Trophoblast cell (in vitro differentiated cells and primary cell): ENCODE measurements around the gene IFNK.

ENCODE experiments used
- DNase-seq, 2 donors: peaks; one replicate each; pipeline ENCODE4 v3.0.0-alpha.2; 2016
- H2AFZ ChIP-seq: 2 replicates; pipeline ENCODE4 v1.6.1; 2013; ENCODE audit warnings: low read length, moderate library complexity, mild to moderate bottlenecking; ENCODE audit not compliant: insufficient read depth, poor library complexity
- H2AK5ac ChIP-seq: 2 replicates; pipeline ENCODE4 v1.6.1; 2013; ENCODE audit warnings: mild to moderate bottlenecking, low read length
- H2BK120ac ChIP-seq: 2 replicates; pipeline ENCODE4 v1.6.1; 2013; ENCODE audit warnings: low read length, mild to moderate bottlenecking, moderate library complexity; ENCODE audit not compliant: insufficient read depth, poor library complexity
- H2BK12ac ChIP-seq: 2 replicates; pipeline ENCODE4 v1.6.1; 2013; ENCODE audit warnings: mild to moderate bottlenecking, low read length, moderate library complexity
- H2BK5ac ChIP-seq: 2 replicates; pipeline ENCODE4 v1.6.1; 2013; ENCODE audit warnings: low read length, low read depth, moderate library complexity, mild to moderate bottlenecking; ENCODE audit not compliant: poor library complexity
- H3K14ac ChIP-seq: 2 replicates; pipeline ENCODE4 v1.6.1; 2013; ENCODE audit warnings: mild to moderate bottlenecking, low read length
- H3K18ac ChIP-seq: 2 replicates; pipeline ENCODE4 v1.6.1; 2013; ENCODE audit warnings: mild to moderate bottlenecking, low read length
- H3K23ac ChIP-seq: 2 replicates; pipeline ENCODE4 v1.6.1; 2013; ENCODE audit warnings: low read length
- H3K27ac ChIP-seq: 2 replicates; pipeline ENCODE4 v1.5.1; 2013; ENCODE audit warnings: low read depth, mild to moderate bottlenecking, inconsistent platforms, low read length, moderate library complexity
- H3K27me3 ChIP-seq: 2 replicates; pipeline ENCODE4 v1.6.1; 2013; ENCODE audit warnings: inconsistent platforms, mild to moderate bottlenecking, low read length, moderate library complexity; ENCODE audit not compliant: insufficient read depth
- H3K36me3 ChIP-seq, 2 experiments: 1 replicate in 1 of 2; 2 replicates in 1 of 2; pipeline ENCODE4 v1.6.1; 2013; ENCODE audit warnings: low read length in 2 of 2, mild to moderate bottlenecking in 2 of 2, moderate library complexity in 1 of 2; ENCODE audit not compliant: insufficient read depth in 2 of 2, control insufficient read depth in 1 of 2
- H3K4ac ChIP-seq: 2 replicates; pipeline ENCODE4 v1.6.1; 2013; ENCODE audit warnings: low read depth, mild to moderate bottlenecking, low read length, moderate library complexity
- H3K4me1 ChIP-seq, 2 experiments: 1 replicate in 1 of 2; 2 replicates in 1 of 2; pipeline ENCODE4 v1.6.1; 2013; ENCODE audit warnings: low read length in 2 of 2, mild to moderate bottlenecking in 2 of 2, moderate library complexity in 1 of 2; ENCODE audit not compliant: insufficient read depth in 2 of 2, control insufficient read depth in 1 of 2
- H3K4me2 ChIP-seq: 2 replicates; pipeline ENCODE4 v1.6.1; 2013; ENCODE audit warnings: inconsistent platforms, mild to moderate bottlenecking, low read length, moderate library complexity
- H3K4me3 ChIP-seq: 2 replicates; pipeline ENCODE4 v1.5.1; 2013; ENCODE audit warnings: mild to moderate bottlenecking, low read depth, low read length, inconsistent platforms
- H3K79me1 ChIP-seq: one replicate; pipeline ENCODE4 v1.6.1; 2013; ENCODE audit warnings: low read length
- H3K79me2 ChIP-seq: 2 replicates; pipeline ENCODE4 v1.6.1; 2013; ENCODE audit warnings: low read length, mild to moderate bottlenecking; ENCODE audit not compliant: control insufficient read depth, insufficient read depth, poor library complexity
- H3K9ac ChIP-seq: 2 replicates; pipeline ENCODE4 v1.6.1; 2013; ENCODE audit warnings: mild to moderate bottlenecking, low read length
- H3K9me3 ChIP-seq: 2 replicates; pipeline ENCODE4 v1.6.1; 2013; ENCODE audit warnings: low read depth, mild to moderate bottlenecking, control low read depth, inconsistent platforms, low read length; ENCODE audit not compliant: insufficient read depth
- H4K12ac ChIP-seq: 2 replicates; pipeline ENCODE4 v1.6.1; 2013; ENCODE audit warnings: low read depth, mild to moderate bottlenecking, low read length, moderate library complexity
- H4K8ac ChIP-seq: 2 replicates; pipeline ENCODE4 v1.6.1; 2013; ENCODE audit warnings: low read depth, mild to moderate bottlenecking, low read length, moderate library complexity
- H4K91ac ChIP-seq: one replicate; pipeline ENCODE4 v1.6.1; 2013; ENCODE audit warnings: low read depth, mild to moderate bottlenecking, low read length, moderate library complexity
- WGBS: extraction: QIAGEN DNeasy Blood & Tissue Kit; methylation state at CpG from one replicate; pipeline ENCODE4 v1.1.7; 2013; ENCODE audit warnings: missing lambda C conversion rate; ENCODE audit not compliant: insufficient read length, insufficient coverage; ENCODE audit errors: extremely low coverage; 5-methylcytosine and 5-hydroxymethylcytosine counted together

Gene IFNK

GRCh38 chr9:27537027-27537435 is 12.9 kb downstream of the IFNK start:
- H3K36me3 ChIP-seq = no peaks in the 10 kb centered on the region
- no peak overlapping the region for H3K23ac ChIP-seq
- no peaks in the 10 kb centered on the region for H3K9me3 ChIP-seq
- no peak overlapping the region for H2BK12ac ChIP-seq
- peak in 1 of 2 donors; percentile 12 for DNase-seq
- H2BK120ac ChIP-seq = no peak overlapping the region
- H3K9ac ChIP-seq = no peak overlapping the region
- no peak overlapping the region for H4K8ac ChIP-seq
- no peak overlapping the region for H3K14ac ChIP-seq
- no peak overlapping the region for H3K4me3 ChIP-seq
- H3K4me2 ChIP-seq = no peak overlapping the region
- H3K79me1 ChIP-seq = no peaks in the 10 kb centered on the region
- H4K12ac ChIP-seq = no peak overlapping the region
- H2AFZ ChIP-seq = no peak overlapping the region
- no peak overlapping the region for H2AK5ac ChIP-seq
- no peak overlapping the region for H3K18ac ChIP-seq
- no peak overlapping the region for H4K91ac ChIP-seq
- H3K4me1 ChIP-seq = peaks cover 3 to 11% of the 10 kb centered on the region in 2 experiments
- H3K27ac ChIP-seq = no peak overlapping the region
- no peaks in the 10 kb centered on the region for H3K79me2 ChIP-seq
- H3K27me3 ChIP-seq = no peaks in the 10 kb centered on the region
- H2BK5ac ChIP-seq = no peak overlapping the region
- no CpG with 5 or more reads among the region's 7 CpGs for WGBS
- no peak overlapping the region for H3K4ac ChIP-seq

- Histone ChIP-seq H3K4me3 (no peak overlapping the region), H3K4ac (no peak overlapping the region), H3K4me2 (no peak overlapping the region), H2BK5ac (no peak overlapping the region), H3K27me3 (no peaks in the 10 kb centered on the region), H2BK12ac (no peak overlapping the region), H2BK120ac (no peak overlapping the region), H3K4me1 (peaks cover 3 to 11% of the 10 kb centered on the region in 2 experiments), H2AFZ (no peak overlapping the region), H3K14ac (no peak overlapping the region), H2AK5ac (no peak overlapping the region), H3K23ac (no peak overlapping the region), H3K9ac (no peak overlapping the region), H4K12ac (no peak overlapping the region), H3K79me1 (no peaks in the 10 kb centered on the region), H4K91ac (no peak overlapping the region), H3K9me3 (no peaks in the 10 kb centered on the region), H3K18ac (no peak overlapping the region), H4K8ac (no peak overlapping the region), H3K27ac (no peak overlapping the region), H3K36me3 (no peaks in the 10 kb centered on the region), H3K79me2 (no peaks in the 10 kb centered on the region)
- peak in 1 of 2 donors; percentile 42 for DNase-seq
- no CpG with 5 or more reads among the region's 1 CpG for WGBS
Measured at GRCh38 chr9:27537756-27538155, 13.7 kb downstream of the IFNK start.

GRCh38 chr9:27538647-27539046 is 14.6 kb downstream of the IFNK start:
- Histone ChIP-seq H3K14ac (no peak overlapping the region), H3K36me3 (no peaks in the 10 kb centered on the region), H3K23ac (no peak overlapping the region), H3K4ac (no peak overlapping the region), H3K18ac (no peak overlapping the region), H4K91ac (no peak overlapping the region), H3K4me1 (peaks cover 3 to 11% of the 10 kb centered on the region in 2 experiments), H2AK5ac (no peak overlapping the region), H2BK12ac (no peak overlapping the region), H3K79me1 (no peaks in the 10 kb centered on the region), H3K9ac (no peak overlapping the region), H3K4me2 (no peak overlapping the region), H3K79me2 (no peaks in the 10 kb centered on the region), H3K9me3 (no peaks in the 10 kb centered on the region), H4K8ac (no peak overlapping the region), H3K4me3 (no peak overlapping the region), H2BK5ac (no peak overlapping the region), H3K27me3 (no peaks in the 10 kb centered on the region), H3K27ac (no peak overlapping the region), H4K12ac (no peak overlapping the region), H2BK120ac (no peak overlapping the region), H2AFZ (no peak overlapping the region)
- no CpG with 5 or more reads among the region's 3 CpGs for WGBS
- DNase-seq = no peak

GRCh38 chr9:27539479-27540441 is 15.7 kb downstream of the IFNK start:
- WGBS = no CpG with 5 or more reads among the region's 5 CpGs
- no peaks in the 10 kb centered on the region for H3K79me2 ChIP-seq

More at GRCh38 chr9:27539479-27540441, 15.7 kb downstream of the IFNK start:
- Histone ChIP-seq H4K12ac (no peak overlapping the region), H3K4me1 (peaks cover 3 to 11% of the 10 kb centered on the region in 2 experiments), H2BK12ac (no peak overlapping the region), H3K9me3 (no peaks in the 10 kb centered on the region), H3K79me1 (no peaks in the 10 kb centered on the region), H4K8ac (no peak overlapping the region), H3K18ac (no peak overlapping the region), H3K14ac (no peak overlapping the region), H3K4me2 (no peak overlapping the region), H3K4me3 (no peak overlapping the region), H3K36me3 (no peaks in the 10 kb centered on the region), H2AFZ (no peak overlapping the region), H4K91ac (no peak overlapping the region), H3K9ac (no peak overlapping the region), H3K27ac (no peak overlapping the region), H3K27me3 (no peaks in the 10 kb centered on the region), H2AK5ac (no peak overlapping the region), H3K4ac (no peak overlapping the region), H3K23ac (no peak overlapping the region), H2BK120ac (no peak overlapping the region), H2BK5ac (no peak overlapping the region)
- DNase-seq = peak in 1 of 2 donors; percentile 17
